ENCODE measurements around the gene ARHGAP26.

Gene ARHGAP26

DNA sequence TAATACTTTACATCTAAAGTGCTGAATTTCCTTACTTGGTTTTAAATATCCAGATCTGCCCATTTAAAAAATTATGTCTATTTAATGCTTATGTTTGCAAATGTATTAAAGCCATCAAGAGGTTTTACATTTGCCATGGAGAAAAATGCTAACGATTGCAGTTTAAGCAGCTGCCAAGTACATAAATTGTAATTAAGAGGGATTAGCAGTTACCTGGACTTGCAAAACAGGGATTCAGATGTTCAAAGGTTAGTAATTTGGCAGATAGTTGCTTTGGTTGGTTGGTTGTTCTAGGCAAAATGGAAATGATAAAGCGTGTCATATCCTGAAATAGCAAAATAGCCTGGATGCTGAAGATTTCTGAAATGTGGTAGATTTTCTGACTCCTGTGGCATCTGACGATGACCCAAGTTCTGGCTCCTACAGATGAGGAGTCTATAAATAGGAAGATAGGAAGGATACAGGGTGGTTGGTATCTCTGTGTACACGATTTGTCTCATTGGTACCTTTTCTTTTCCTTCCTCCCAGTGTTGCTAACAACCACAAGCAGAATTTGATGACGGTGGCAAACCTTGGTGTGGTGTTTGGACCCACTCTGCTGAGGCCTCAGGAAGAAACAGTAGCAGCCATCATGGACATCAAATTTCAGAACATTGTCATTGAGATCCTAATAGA is 350.4 kb downstream of the ARHGAP26 start:
- DNase-seq (ENCODE audit: low spot score): no peak

DNA sequence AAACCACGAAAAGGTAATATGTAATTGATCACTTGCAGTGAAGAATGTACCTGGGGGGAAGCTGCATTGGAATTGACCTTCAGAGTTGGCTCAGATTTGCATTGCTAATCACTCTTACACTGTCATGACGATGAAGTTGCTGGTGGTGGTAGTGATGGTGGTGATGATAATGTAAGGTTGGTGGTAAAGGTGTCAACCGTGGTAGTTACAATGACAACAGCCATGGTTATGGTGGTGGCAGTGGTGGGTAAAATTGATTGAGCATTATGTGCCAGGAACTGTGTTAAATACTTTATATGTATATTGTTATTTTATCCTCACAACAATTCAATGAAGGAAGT is 350.9 kb downstream of the ARHGAP26 start:
- DNase-seq (ENCODE audit: low spot score): no peak

DNA sequence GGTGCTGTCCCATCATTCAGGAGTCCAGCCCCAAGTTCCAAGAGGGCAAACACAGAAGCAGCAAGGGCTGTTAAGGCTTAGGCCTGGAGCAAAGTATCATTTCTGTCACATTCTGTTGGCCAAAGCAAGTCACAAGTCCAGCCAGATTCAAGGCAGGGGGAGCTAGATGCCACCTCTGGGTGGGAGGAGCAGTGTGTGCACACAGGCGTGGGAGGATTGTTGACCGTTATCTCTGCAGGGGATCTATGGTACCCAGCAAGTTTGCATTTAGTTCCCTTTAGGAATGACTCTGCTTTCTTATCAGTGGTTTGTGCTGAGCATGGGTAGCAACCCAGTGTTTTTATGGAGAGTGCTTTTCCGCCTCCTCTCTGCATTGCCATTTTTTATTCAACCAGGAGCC is 354.4 kb downstream of the ARHGAP26 start:
- DNase-seq (ENCODE audit: low spot score): no peak

DNA sequence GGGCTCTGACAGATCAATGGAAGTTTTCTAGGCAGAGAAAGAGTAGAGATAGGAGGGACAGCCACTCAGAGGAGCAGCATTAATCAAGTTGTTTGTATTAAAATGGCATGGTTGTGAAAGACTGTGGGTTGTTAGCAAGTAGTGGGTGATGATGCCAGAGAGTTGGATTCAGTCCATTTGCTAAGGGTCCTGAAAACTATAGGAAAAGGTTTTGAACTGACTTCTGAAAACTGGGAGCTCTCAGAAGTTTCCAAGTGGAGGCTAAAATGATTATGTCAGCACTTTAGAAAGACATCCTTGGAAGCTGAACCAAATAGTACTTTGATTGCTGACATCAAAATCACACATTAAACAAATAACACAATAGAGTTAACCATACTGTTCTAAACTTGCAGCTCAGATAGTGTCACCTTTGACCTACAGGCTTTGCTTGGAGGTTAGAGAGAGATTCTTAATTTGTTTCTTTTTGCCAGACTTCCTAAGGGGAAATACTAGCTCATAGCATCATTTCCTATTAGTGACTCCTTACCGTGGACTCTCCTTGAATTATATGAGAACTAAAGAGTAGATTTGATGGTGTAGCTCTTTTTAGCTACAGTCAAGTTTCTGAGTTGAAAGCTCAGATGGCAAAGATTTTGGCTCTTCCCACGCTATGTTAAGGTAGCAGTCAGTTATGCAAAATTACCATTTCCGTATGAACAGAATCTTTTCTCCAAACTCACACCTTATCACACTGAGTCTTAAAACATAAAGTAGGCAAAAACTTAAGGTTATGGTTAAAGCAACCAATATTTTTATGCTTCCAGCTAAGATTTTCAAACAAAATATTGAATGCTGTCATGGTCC is 356.2 kb downstream of the ARHGAP26 start:
- DNase-seq (ENCODE audit: low spot score): no peak

- DNase-seq (ENCODE audit: low spot score): no peak
These were observed 358.4 kb downstream of the ARHGAP26 start for GRCh38 chr5:143128412-143129071.

- DNase-seq (ENCODE audit: low spot score): no peak
These were observed 359.0 kb downstream of the ARHGAP26 start for GRCh38 chr5:143129203-143129602.

- no peak for DNase-seq (ENCODE audit: low spot score)
These were observed 359.9 kb downstream of the ARHGAP26 start for GRCh38 chr5:143129910-143130612.

GRCh38 chr5:143130613-143131305 is 360.6 kb downstream of the ARHGAP26 start:
- no peak for DNase-seq (ENCODE audit: low spot score)

DNA sequence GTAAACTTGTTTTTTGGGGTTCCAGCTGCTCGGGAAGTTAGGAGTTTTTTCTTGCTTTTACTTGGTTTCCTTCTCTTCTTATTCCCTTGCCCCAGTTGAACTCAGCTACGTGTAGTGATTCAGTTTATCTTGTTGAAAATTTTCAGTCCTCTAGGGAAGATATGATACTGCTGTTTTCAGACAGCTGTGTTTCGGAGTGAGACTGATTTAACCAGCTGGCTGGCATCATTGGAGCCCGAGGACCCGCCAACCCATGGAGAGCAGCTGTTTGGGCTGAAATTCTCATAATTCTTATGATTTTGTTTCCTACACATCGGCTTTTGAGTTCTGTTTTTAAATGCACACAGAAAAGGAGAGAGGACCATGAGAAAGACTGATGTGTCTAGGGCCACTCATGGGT is 361.8 kb downstream of the ARHGAP26 start:
- no peak for DNase-seq (ENCODE audit: low spot score)

GRCh38 chr5:143132739-143133138 is 362.6 kb downstream of the ARHGAP26 start:
- DNase-seq (ENCODE audit: low spot score): no peak

- DNase-seq (ENCODE audit: low spot score): no peak
These were observed 363.5 kb downstream of the ARHGAP26 start for GRCh38 chr5:143133721-143134120.

- DNase-seq (ENCODE audit: low spot score): no peak
These were observed 364.1 kb downstream of the ARHGAP26 start for GRCh38 chr5:143134269-143134668.

DNA sequence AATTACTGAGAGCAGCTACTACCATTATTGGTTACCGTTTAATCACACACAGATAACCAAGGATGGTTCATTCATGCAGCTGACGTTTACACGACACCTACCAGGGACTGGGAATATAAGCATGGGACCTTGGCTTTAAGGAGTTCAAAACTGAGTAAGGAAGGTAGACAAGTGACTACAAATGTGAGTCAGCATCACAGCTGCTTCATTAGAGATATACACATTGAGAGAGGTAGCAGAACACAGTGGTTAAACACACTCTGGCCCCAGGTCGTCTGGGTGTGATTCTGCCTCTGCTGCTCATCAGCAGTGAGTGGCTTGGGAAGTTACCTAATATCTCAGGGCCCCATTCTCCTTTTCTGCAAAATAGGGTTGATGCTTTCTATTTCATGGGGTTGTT is 364.7 kb downstream of the ARHGAP26 start:
- DNase-seq (ENCODE audit: low spot score): no peak

DNA sequence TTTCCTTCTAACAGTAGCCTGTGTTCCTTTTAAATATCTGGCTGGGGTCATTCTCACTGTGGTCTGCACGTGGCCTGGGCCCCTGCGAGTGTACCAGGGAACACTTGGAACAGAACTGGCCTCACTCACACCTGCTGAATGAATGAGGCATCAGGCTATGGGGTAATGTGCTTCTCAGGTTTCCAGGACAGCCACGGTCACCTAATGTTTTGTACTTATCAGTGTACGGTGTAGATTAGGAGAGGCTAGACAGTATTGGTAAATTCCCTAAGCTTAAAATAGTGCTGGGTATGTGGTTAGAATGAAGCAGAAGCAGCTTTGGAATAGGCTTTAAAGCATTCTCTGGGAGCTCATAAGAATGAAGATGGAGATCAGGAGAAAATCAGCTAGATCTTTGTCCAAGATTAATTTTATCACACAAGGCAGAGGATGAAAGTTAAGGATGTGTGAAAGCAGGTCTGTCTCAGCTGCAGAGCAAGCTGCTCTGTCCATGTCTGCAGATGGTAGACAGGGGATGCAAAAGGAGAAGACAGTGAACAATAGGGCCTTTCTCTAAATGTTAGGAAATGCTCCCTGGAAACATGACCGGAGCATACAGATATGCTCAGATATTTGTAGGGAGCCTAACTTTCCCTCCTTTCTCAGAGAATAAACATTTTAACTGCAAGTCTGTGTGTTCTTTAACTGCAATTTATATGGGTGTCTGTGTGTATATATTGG is 365.8 kb downstream of the ARHGAP26 start:
- DNase-seq (ENCODE audit: low spot score): no peak

GRCh38 chr5:143138839-143139238 is 368.7 kb downstream of the ARHGAP26 start:
- no peak for DNase-seq (ENCODE audit: low spot score)

DNA sequence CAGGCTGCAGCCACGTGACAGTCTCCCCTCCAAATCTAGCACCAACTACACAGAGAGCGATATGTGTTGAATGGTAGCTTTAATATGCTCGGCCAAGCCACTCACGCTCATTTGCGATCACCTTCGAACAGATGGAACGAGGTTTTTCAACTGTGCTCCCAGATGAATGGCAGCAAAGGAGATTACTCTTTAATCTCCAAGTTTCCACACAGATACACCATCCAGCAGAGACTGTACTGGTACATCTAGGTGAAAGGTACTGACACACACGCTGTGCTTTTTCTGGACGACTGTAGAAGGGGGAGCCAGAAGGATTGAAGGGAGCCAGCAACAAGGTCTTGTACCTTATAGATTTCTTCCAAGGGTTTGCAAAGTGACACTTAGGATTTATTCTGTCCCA is 369.4 kb downstream of the ARHGAP26 start:
- no peak for DNase-seq (ENCODE audit: low spot score)

DNA sequence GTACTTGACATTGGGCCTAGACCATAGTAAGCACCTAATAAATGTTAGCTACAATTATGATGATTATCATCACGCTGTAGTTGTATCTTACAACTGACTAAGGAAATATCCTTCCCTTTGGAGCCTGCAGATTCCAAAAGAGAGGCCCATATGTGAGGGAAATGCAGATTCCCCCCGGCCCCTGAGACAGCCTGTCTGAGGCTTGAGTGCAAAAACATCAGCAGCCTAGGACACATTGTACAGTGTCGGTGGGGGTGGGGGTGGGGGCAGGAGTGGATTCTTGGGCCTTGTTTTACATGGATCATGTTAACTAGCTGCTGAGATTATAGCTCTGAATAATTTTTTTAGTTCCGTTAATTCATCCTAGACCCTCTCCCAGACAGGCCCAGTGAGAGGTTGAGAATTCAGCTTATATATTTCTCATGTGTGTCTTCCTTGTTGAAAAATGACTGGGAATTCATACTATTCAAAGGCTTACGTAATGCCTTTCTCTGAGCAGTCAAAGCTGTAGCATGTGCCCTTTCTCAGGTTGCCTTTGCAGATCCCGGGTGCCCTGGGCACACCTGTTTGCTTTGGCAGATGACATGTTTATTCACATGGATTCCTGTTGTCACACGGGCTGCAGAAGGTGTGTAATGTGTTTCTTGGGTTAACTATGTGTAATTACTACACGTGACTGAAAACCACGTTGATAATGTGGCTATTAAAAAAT is 370.5 kb downstream of the ARHGAP26 start:
- DNase-seq (ENCODE audit: low spot score): no peak

DNA sequence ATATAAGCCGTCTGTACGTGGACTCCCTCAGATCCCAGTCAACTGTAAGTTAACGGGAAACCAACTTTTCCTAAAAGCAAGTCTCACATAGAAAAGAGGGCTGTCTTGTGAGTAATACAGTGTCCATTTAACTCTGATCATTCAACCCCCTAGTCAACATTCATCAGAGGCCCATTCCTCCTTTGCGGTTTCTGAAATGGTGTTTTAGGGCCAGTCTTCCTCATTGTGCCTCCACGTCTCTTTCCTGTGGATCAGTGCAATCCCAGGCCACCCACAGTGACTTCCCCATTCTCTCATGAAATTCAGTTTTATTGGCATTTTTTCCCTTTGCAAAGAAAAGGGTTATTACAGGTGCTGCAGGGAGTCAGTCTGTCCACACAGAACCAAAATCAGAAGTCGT is 371.5 kb downstream of the ARHGAP26 start:
- DNase-seq (ENCODE audit: low spot score): no peak

DNA sequence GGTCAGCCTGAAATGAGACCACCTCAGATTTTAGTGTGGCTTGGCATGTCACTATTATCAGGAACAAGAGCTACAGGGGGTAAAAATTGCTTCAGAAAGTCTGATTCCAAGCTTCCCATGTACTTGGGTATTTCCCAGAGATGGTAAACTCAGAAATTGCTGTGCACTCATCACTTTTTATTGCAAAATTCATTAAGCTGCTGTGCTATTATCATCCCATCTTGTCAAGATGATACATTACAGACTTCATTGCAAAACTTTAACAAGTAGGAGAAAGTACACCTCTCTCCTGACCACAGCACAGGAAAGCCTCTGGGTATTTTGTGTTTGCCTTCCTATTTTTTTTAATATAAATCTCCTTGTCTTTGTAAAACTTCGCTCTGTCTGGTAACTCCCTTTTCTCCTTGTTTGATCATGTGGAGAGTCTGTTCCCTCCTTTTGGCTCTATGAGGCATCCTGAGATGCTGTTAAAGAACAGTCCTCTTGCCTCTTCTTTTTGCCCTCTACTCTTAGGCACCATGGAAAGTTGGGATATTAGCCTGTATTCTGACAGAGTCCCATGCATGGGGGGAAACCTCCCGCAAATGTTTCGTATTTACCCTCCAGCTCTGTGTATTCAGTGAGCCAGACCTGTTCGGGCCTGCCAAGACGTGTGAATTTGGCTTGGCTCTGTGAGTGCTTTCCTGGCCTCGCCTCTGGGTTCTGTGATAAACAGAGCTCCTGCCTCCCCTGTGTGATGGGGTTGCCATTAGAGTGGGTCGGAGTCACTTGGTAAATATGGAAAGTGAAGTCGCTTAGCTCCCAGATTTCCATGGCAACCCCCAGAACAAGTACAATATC is 372.6 kb downstream of the ARHGAP26 start:
- no peak for DNase-seq (ENCODE audit: low spot score)

GRCh38 chr5:143143973-143144372 is 373.8 kb downstream of the ARHGAP26 start:
- DNase-seq (ENCODE audit: low spot score): peak; percentile 46
